ENCODE results near the gene R3HDM4.

DNA sequence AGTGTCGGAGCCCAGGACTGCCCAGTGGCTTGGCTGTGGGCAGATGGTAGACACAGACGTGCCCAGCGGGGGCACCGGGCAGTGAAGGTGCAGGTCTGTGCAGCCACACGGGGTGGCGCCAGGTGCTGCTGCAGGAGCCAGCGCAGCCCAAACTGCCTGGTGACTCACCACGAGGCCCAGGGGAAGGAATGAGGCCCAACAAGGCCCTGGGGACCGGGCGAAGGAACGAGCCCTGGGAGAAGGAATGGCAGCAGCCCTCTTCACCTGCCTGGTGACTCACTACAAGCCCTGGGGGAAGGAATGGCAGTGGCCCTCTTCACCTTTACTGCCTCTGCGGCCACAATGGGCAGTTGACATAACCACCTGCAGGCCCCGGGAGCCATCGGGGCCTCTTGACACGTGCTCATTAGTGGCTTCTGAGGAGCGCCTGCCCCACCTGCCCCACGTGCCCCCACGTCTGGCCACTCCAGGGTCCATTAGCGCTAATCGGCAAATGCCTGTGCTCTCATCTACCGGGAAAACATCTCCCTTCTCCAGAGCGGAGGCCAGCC is 29.3 kb downstream of the R3HDM4 start:
- TF ChIP-seq, protein P1, sequence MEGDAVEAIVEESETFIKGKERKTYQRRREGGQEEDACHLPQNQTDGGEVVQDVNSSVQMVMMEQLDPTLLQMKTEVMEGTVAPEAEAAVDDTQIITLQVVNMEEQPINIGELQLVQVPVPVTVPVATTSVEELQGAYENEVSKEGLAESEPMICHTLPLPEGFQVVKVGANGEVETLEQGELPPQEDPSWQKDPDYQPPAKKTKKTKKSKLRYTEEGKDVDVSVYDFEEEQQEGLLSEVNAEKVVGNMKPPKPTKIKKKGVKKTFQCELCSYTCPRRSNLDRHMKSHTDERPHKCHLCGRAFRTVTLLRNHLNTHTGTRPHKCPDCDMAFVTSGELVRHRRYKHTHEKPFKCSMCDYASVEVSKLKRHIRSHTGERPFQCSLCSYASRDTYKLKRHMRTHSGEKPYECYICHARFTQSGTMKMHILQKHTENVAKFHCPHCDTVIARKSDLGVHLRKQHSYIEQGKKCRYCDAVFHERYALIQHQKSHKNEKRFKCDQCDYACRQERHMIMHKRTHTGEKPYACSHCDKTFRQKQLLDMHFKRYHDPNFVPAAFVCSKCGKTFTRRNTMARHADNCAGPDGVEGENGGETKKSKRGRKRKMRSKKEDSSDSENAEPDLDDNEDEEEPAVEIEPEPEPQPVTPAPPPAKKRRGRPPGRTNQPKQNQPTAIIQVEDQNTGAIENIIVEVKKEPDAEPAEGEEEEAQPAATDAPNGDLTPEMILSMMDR (IDR thresholded peaks at IDR 0.05; ENCODE audit: low read length) = no peak
- TF ChIP-seq EZH2 (IDR thresholded peaks at IDR 0.05; ENCODE audit: borderline replicate concordance, low read length) = no peak

Measured in OCI-LY1 (cell line).